Endothelial cell of umbilical vein (primary cell): ENCODE measurements around the gene MRE11. TPM values are rescaled to one million over a fixed set of nuclear protein-coding genes. Genes with fewer than 3 reads are reported as not detected.

Experiments
- Bru-seq: library from RNA; stranded (reverse); fragments of 400-500 nt; gene quantifications from one replicate; lab custom pipeline; 2021; lab: Mats Ljungman, UMichigan
- BruChase-seq, 2 experiments: library from RNA; stranded (reverse); fragments of 400-500 nt; gene quantifications; one replicate each; lab custom pipeline; 2021; lab: Mats Ljungman, UMichigan
- BruUV-seq: library from RNA; stranded (reverse); fragments of 400-500 nt; replicated peaks from 2 replicates; lab custom pipeline; 2021; lab: Mats Ljungman, UMichigan
- CTCF ChIA-PET: fragments of 300-600, 350-600 bp; sonication (Branson Sonifier 250); formaldehyde crosslinking; loops from one replicate; lab custom pipeline; 2021; ENCODE audit warnings: antibody characterized with exemption, inconsistent platforms; lab: Charles Lee
- POLR2A ChIA-PET: fragments of 300-600, 350-600 bp; sonication (Branson Sonifier 250); formaldehyde crosslinking; loops from one replicate; lab custom pipeline; 2021; ENCODE audit warnings: antibody characterized with exemption, inconsistent platforms; lab: Charles Lee
- DNase-seq: peaks from one replicate; pipeline ENCODE4 v3.0.0-alpha.2; 2011; ENCODE audit warnings: low read depth, low spot score
- FAIRE-seq: peaks from 2 replicates; lab custom pipeline; 2011; peaks lifted over from hg19 to GRCh38; lab: Jason Lieb, UNC
- H2AFZ ChIP-seq: 2 replicates; pipeline ENCODE4 v1.6.0; 2012; ENCODE audit warnings: low read depth, low read length, control low read depth, inconsistent platforms
- H3K27ac ChIP-seq: 2 replicates; pipeline ENCODE4 v1.5.1; 2011; ENCODE audit warnings: low read depth, mild to moderate bottlenecking, control low read depth, low read length, moderate library complexity; ENCODE audit not compliant: insufficient read depth
- H3K27me3 ChIP-seq, 2 experiments: 2 replicates each; pipeline versions ENCODE4 v1.6.0 to v1.6.1; 2011; ENCODE audit warnings: low read length in 2 of 2, mixed read lengths in 1 of 2; ENCODE audit not compliant: control insufficient read depth in 2 of 2, insufficient read depth in 2 of 2
- H3K36me3 ChIP-seq, 2 experiments: 2 replicates in 1 of 2; 3 replicates in 1 of 2; pipeline ENCODE4 v1.5.1; 2011; ENCODE audit warnings: low read length in 2 of 2, mild to moderate bottlenecking in 1 of 2, moderate library complexity in 1 of 2; ENCODE audit not compliant: control insufficient read depth in 2 of 2, insufficient read depth in 2 of 2; ENCODE audit errors: extremely low read depth in 1 of 2
- H3K4me1 ChIP-seq: 3 replicates; pipeline ENCODE4 v1.5.1; 2011; ENCODE audit warnings: mild to moderate bottlenecking, low read length; ENCODE audit not compliant: control insufficient read depth, insufficient read depth; ENCODE audit errors: extremely low read depth
- H3K4me2 ChIP-seq: 2 replicates; pipeline ENCODE4 v1.6.1; 2011; ENCODE audit warnings: low read length, control low read depth, mixed read lengths; ENCODE audit not compliant: insufficient read depth
- H3K4me3 ChIP-seq, 3 experiments: fragments of 200-600 bp in 1 of 3; sonication (generic), shearing (Covaris generic) in 1 of 3; replicated peaks in 1 of 3; 2 replicates each; pipeline ENCODE4 v1.5.1; 2011 to 2016; ENCODE audit warnings: control low read depth in 3 of 3, low read length in 3 of 3, mild to moderate bottlenecking in 2 of 3, inconsistent platforms in 1 of 3, low read depth in 1 of 3, moderate library complexity in 1 of 3; ENCODE audit not compliant: insufficient read depth in 1 of 3
- H3K79me2 ChIP-seq: 2 replicates; pipeline ENCODE4 v1.6.0; 2012; ENCODE audit warnings: low read length, inconsistent platforms; ENCODE audit not compliant: control insufficient read depth, insufficient read depth
- H3K9ac ChIP-seq: replicated peaks from 2 replicates; pipeline ENCODE3; 2011; ENCODE audit warnings: low read length, control low read depth; ENCODE audit not compliant: insufficient read depth; ENCODE audit errors: extremely low read depth
- H3K9me1 ChIP-seq: replicated peaks from 3 replicates; pipeline ENCODE4 v1.6.0; 2011; ENCODE audit warnings: mild to moderate bottlenecking, low read length; ENCODE audit not compliant: control insufficient read depth, insufficient read depth; ENCODE audit errors: extremely low read depth
- H3K9me3 ChIP-seq: replicated peaks from 2 replicates; pipeline ENCODE4 v1.5.1; 2012; ENCODE audit warnings: low read length, inconsistent platforms; ENCODE audit not compliant: control insufficient read depth, insufficient read depth
- H4K20me1 ChIP-seq: replicated peaks from 2 replicates; pipeline ENCODE3; 2011; ENCODE audit warnings: mild to moderate bottlenecking, low read length; ENCODE audit not compliant: control insufficient read depth, insufficient read depth; ENCODE audit errors: extremely low read depth
- CTCF ChIP-seq, 2 donors: IDR thresholded peaks; 1 replicate in 1 of 2; 2 replicates in 1 of 2; pipeline ENCODE4 v1.5.1; 2011; ENCODE audit warnings: low read length in 2 of 2, mild to moderate bottlenecking in 2 of 2, moderate library complexity in 2 of 2, control low read depth in 1 of 2, inconsistent platforms in 1 of 2, low read depth in 1 of 2; ENCODE audit not compliant: insufficient read depth in 1 of 2; ENCODE audit errors: extremely low read depth in 1 of 2
- FOS ChIP-seq: IDR thresholded peaks from 2 replicates; pipeline ENCODE4 v1.6.1; 2011; ENCODE audit warnings: mild to moderate bottlenecking, low read length, moderate library complexity, borderline replicate concordance; ENCODE audit not compliant: insufficient read depth
- JUN ChIP-seq: IDR thresholded peaks from 2 replicates; pipeline ENCODE4 v1.6.1; 2011; ENCODE audit warnings: borderline replicate concordance, low read depth; ENCODE audit not compliant: insufficient read length, insufficient read depth
- MAX ChIP-seq: IDR thresholded peaks from 2 replicates; pipeline ENCODE4 v1.6.1; 2011; ENCODE audit not compliant: insufficient read depth, insufficient read length
- POLR2A ChIP-seq: IDR thresholded peaks from 2 replicates; pipeline ENCODE4 v1.6.1; 2012; ENCODE audit warnings: low read depth, mild to moderate bottlenecking, control low read depth, low read length
- POLR2AphosphoS5 ChIP-seq: IDR thresholded peaks from 2 replicates; pipeline ENCODE4 v1.6.1; 2012; ENCODE audit warnings: low read depth, mild to moderate bottlenecking, control low read depth, low read length, moderate library complexity; ENCODE audit not compliant: insufficient read depth
- dilution Hi-C: fragments of 300-500 bp; cut with MboI; formaldehyde crosslinking; loops from one replicate; pipeline ENCODE4 v1.15.0; 2019; ENCODE audit warnings: low sequenced_read_pairs; ENCODE audit not compliant: extremely low pct_ligation_motif_present
- intact Hi-C: fragments of 100-400 bp; cut with micrococcal nuclease; formaldehyde crosslinking; loops from one replicate; pipeline ENCODE4 v1.10.0; 2022
- long read RNA-seq: library from polyadenylated mRNA; stranded (forward); transcript quantifications from one replicate; pipeline ENCODE4 v2.0.0, GENCODE V29; 2021
- polyA minus RNA-seq, 3 experiments: library from RNA; depleted of rRNA, polyadenylated mRNA; stranded (reverse); fragments of >200 nt; gene quantifications; 1 replicate in 1 of 3; 2 replicates in 2 of 3; pipeline ENCODE4 v1.2.3, GENCODE V29; 2011
- polyA plus RNA-seq, 4 experiments: library from polyadenylated mRNA; depleted of rRNA in 3 of 4; stranded (reverse) in 3 of 4; unstranded in 1 of 4; fragments of >200 nt; gene quantifications; 2 replicates each; pipeline versions ENCODE4 v1.2.1 to v1.2.3, GENCODE V29; 2011 to 2012; ENCODE audit warnings: missing spikeins in 1 of 4
- total RNA-seq: library from RNA; stranded (reverse); gene quantifications from 2 replicates; pipeline ENCODE4 v1.2.3, GENCODE V29; 2021

The MRE11 gene
- total RNA-seq (22.0 and 25.3 TPM in 2 replicates), polyA plus RNA-seq (3.0 and 4.5 TPM in 2 replicates), polyA minus RNA-seq (8.9 and 10.1 TPM in 2 replicates), Bru-seq, nascent RNA (percentile 76 among the genes with signal in this experiment), BruChase-seq, experiment 1, labeled RNA remaining after a 6-hour chase (percentile 71 among the genes with signal in this experiment), BruChase-seq, experiment 2, labeled RNA remaining after a 2-hour chase (percentile 77 among the genes with signal in this experiment)
- polyA plus RNA-seq (2011; cell fraction: cytosol; rRNA removed) = 5.0 and 5.2 TPM in 2 replicates
- 18.7 and 27.6 TPM in 2 replicates for polyA plus RNA-seq (2011; cell fraction: nucleus; rRNA removed)
- polyA plus RNA-seq (2012) = 13.4 and 20.3 TPM in 2 replicates
- 12.5 TPM for polyA minus RNA-seq (2011; cell fraction: cytosol; rRNA and poly(A)+ RNA removed)
- 21.0 and 32.8 TPM in 2 replicates for polyA minus RNA-seq (2011; cell fraction: nucleus; rRNA and poly(A)+ RNA removed)
- long read RNA-seq, full-length matches to known transcripts = 8 of 45 reads
- long read RNA-seq, partial matches to known transcripts = 1 of 45 reads
- long read RNA-seq, other reads (novel, unspliced or antisense) = 36 of 45 reads

GRCh38 chr11:94493281-94494125 is at the start of gene MRE11, which contains the start of gene ANKRD49:
TSS of gene MRE11 (minus strand) at chr11:94493844. CDS start at chr11:94492801, 1,043 bp downstream.
TSS of gene ANKRD49 (plus strand) at chr11:94493984. CDS start at chr11:94496694, 2,710 bp downstream.
- TSS peak; percentile 68 for BruUV-seq
- FAIRE-seq (peak; percentile 99), DNase-seq (peak; percentile 100)
- Histone ChIP-seq H3K9me3 (no peaks in the 10 kb centered on the region), H3K9ac (peak within 1 kb of the TSS; percentile 76), H3K4me1 (peaks cover 16% of the 10 kb centered on the region), H4K20me1 (no peaks in the 10 kb centered on the region), H3K79me2 (peaks cover 15% of the 10 kb centered on the region), H3K4me3 (peak within 1 kb of the TSS; percentile 68 to 91 (median 85)), H3K36me3 (peaks cover 2 to 7% of the 10 kb centered on the region in 2 experiments), H3K4me2 (peak within 1 kb of the TSS; percentile 97), H3K27me3 (no peaks in the 10 kb centered on the region), H2AFZ (peak within 1 kb of the TSS; percentile 85), H3K9me1 (no peaks in the 10 kb centered on the region), H3K27ac (peak within 1 kb of the TSS; percentile 56)
- intact Hi-C loops (loop anchor here (1.0 to 10.0 kb wide), 4 partner anchors 365 to 1296 kb away; partner anchors contain the start of genes C11orf54, PANX1, SLC36A4 and TAF1D), dilution Hi-C loops (no loop called here)
- CTCF ChIA-PET = interaction anchor here (1.0 to 2.7 kb wide), 4 partner anchors 12 to 598 kb away, joined by 3 to 14 read pairs (median 6); no protein-coding TSS in a partner anchor
- TF ChIP-seq MAX (peak; percentile 72), POLR2AphosphoS5 (peak; percentile 40), CTCF (IDR thresholded peaks at IDR 0.05; ENCODE audit: extremely low read depth in 1 of 2, insufficient read depth in 1 of 2, low read depth in 1 of 2, low read length in 2 of 2) (no peak), POLR2A (peak; percentile 62), FOS (no peak), JUN (no peak)
- POLR2A ChIA-PET = interaction anchor here (1.0 kb wide), 2 partner anchors 709 to 755 kb away, joined by 3 read pairs; partner anchors contain the start of gene MED17
